ENCODE results near the gene CYTH2.
"Not testable (repeated sequence)": the region's sequence is repeated elsewhere in the genome, so short reads cannot be mapped to it uniquely, and the experiment has no call there.

CYTH2 gene

GRCh38 chr19:48513289-48514122, 44.3 kb downstream of the CYTH2 start:
- DNase-seq: peak; percentile 90

- DNase-seq: no peak
These were observed 44.9 kb downstream of the CYTH2 start for GRCh38 chr19:48514123-48514458.

- DNase-seq: no peak
These were observed 47.4 kb downstream of the CYTH2 start for GRCh38 chr19:48516536-48516935.

DNA sequence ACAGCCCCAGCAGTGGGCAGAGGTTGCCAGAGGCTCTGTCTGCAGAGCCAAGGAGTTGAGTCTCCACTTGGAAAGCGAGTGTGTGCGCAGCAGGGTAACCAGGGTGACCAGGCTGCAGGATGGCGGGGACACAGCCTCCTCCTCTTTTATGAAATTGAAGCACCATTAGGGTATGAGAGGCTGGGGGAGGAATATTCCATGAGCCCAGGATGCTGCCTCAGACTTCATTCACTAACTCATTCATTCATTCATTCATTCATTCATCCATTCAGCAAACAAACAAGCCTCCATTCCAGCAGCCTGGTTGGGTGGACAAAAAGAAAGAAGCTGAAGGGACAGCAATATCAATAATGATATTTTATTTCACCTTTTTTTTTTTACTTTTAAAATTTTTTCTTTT, 49.0 kb downstream of the CYTH2 start:
- DNase-seq: no peak

DNA sequence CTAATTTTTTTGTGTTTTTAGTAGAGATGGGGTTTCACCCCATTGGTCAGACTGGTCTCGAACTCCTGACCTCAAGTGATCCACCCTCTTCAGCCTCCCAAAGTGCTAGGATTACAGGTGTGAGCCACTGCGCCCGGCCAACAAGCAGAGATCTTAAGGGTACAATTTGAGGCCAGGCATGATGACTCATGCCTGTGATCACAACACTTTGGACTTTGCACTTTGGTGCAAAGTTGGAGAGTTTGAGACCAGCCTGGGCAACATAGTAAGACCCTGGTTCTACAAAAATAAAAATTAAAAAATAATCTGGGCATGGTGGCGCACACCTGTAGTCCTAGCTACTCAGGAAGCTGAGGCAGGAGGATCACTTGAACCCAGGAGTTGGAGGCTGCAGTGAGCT, 50.3 kb downstream of the CYTH2 start:
- not testable (repeated sequence) for DNase-seq

DNA sequence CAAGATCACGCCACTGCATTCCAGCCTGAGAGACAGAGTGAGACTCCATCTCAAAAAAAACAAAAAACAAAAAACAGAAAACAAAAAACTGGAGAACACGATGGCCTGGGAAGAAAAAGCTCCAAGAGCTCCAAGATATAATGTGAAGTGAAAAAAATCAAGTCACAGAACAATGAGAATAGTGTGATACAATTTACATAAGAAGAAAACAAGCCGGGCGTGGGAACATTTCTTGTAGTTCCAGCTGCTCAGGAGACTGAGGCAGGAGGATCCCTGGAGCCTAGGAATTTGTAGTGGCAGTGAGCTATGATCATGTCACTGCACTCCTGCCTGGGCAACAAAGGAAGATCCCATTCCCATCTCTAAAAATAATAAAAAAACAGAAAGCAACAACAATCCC, 51.0 kb downstream of the CYTH2 start:
- DNase-seq: no peak

DNA sequence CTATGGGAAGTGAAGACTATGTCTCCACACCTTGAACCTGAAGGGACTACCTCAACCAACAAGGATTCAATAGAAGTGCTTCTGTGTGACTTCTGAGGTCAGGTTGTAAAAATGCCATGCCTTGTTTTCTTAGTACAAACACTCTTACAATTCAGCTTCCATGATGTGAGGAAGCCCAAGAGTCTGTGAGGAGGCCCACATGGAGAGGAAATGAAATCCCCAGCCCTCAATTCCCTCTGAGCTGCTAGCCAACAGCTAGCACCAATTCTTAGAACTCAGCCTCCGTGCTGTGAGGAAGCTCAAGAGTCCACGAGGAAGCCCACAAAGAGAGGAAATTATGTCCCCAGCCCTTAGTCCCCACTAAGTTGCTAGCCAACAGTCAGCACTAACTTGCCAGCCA, 55.1 kb downstream of the CYTH2 start:
- no peak for DNase-seq

- no peak for DNase-seq
These were observed 55.6 kb downstream of the CYTH2 start for GRCh38 chr19:48524732-48525131.

GRCh38 chr19:48529156-48529555, 60.0 kb downstream of the CYTH2 start:
- DNase-seq: no peak

DNA sequence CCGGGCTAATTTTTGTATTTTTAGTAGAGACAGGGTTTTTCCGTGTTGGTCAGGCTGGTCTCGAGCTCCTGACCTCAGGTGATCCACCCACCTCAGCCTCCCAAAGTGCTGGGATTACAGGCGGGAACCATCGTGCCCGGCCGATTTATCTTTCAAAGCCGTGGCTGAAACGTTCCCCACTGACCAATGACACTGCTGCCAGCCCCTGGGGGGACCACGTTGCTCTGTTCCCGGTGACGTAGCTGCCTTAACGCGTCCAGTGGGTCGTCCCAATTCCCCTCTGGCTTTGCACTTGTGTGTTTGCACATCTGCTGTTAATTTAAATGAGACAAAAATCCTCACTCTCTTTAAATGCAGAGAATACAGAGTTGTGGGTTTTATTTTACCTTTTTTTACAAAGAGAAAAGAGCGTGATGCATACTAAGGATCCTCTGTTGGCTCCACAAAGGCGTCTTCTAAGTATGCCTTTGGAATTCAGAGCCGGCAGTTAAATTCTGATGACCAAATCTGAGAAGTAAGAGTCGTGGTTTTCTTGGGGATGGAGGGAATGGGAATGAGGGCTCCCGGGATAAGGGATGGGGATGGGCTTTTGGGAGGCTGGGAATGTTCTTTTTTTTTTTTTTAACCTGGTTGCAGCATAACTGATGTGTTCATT, 61.0 kb downstream of the CYTH2 start:
- DNase-seq: no peak

- DNase-seq: no peak
These were observed 61.6 kb downstream of the CYTH2 start for GRCh38 chr19:48530770-48531169.
